RWPE1 (cell line): ENCODE data around the gene LDLRAD4.

Experiments
- CTCF ChIA-PET: fragments of 350-600 bp; sonication (Branson Sonifier 250); formaldehyde crosslinking; extraction: SDS; loops from one replicate; lab custom pipeline; 2021; lab: Yijun Ruan, JAX
- POLR2A ChIA-PET: fragments of 400-600 bp; formaldehyde crosslinking; extraction: SDS; loops from one replicate; lab custom pipeline; 2020; ENCODE audit warnings: antibody characterized with exemption; ENCODE audit not compliant: low non-redundant PET; lab: Yijun Ruan, JAX
- DNase-seq: peaks from one replicate; pipeline ENCODE4 v3.0.0; 2012; ENCODE audit warnings: low spot score
- H3K27ac ChIP-seq: fragments of 450-650 bp; 2 replicates; pipeline ENCODE4 v1.5.1; 2017
- CTCF ChIP-seq: fragments of 450-650 bp; conservative IDR thresholded peaks from 2 replicates; pipeline ENCODE4 v1.5.1; 2017; ENCODE audit warnings: low read depth, mild to moderate bottlenecking

The LDLRAD4 gene

DNA sequence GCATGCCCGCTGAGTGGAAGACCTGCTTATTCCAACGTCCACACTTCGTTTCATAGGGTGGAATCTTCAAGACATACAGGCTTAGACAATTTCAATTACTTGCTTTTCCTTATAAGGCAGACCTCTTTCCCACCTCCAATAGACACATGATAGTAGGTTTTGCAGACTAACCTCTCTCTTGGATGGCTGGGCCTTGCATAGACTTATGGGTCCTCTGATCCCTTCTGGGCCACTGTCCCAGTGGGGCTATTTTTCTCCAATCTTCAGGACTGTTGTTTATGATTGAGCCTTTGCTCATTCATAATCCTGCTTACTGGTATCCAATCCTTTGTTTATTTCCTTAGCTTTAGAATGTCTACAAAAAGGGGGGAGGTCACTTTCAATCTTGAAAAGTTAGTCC lies 368.9 kb downstream of the LDLRAD4 start:
- no peak for TF ChIP-seq CTCF
- no peak for DNase-seq
- ChIA-PET CTCF (no interaction called here), POLR2A (no interaction called here)
- H3K27ac ChIP-seq, result no peak overlapping the region

- DNase-seq, result no peak
- ChIA-PET CTCF (no interaction called here), POLR2A (no interaction called here)
- TF ChIP-seq CTCF, result no peak
- no peak overlapping the region for H3K27ac ChIP-seq
Measured at GRCh38 chr18:13587937-13588336, 369.4 kb downstream of the LDLRAD4 start.

GRCh38 chr18:13589316-13589715 lies 370.8 kb downstream of the LDLRAD4 start:
- POLR2A ChIA-PET, result no interaction called here
- CTCF ChIA-PET, result no interaction called here
- H3K27ac ChIP-seq, result no peak overlapping the region
- DNase-seq, result no peak
- no peak for TF ChIP-seq CTCF

GRCh38 chr18:13589943-13590342 lies 371.4 kb downstream of the LDLRAD4 start:
- ChIA-PET CTCF (no interaction called here), POLR2A (no interaction called here)
- DNase-seq, result no peak
- no peak for TF ChIP-seq CTCF
- no peak overlapping the region for H3K27ac ChIP-seq

GRCh38 chr18:13592246-13592645 lies 373.7 kb downstream of the LDLRAD4 start:
- TF ChIP-seq CTCF, result no peak
- H3K27ac ChIP-seq, result no peak overlapping the region
- ChIA-PET POLR2A (no interaction called here), CTCF (no interaction called here)
- no peak for DNase-seq

DNA sequence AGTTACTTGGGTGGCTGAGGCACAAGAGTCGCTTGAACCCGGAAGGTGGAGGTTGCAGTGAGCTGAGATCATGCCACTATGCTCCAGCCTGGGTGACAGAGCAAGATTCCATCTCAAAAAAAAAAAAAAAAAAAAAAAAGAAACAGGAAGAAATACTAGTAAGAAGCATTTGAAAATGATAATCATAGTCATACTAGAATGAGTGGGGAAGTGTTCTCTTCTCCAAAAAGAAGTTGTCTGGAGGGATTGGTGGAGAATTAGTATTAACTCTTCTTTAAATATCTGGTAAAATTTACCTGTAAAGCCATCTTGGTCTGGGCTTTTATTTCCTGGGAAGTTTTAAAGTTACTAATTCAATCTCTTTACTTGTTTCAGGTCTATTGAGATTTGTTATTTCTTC lies 376.0 kb downstream of the LDLRAD4 start:
- CTCF ChIA-PET, result no interaction called here
- POLR2A ChIA-PET, result no interaction called here
- TF ChIP-seq CTCF, result no peak
- no peak overlapping the region for H3K27ac ChIP-seq
- DNase-seq, result no peak

DNA sequence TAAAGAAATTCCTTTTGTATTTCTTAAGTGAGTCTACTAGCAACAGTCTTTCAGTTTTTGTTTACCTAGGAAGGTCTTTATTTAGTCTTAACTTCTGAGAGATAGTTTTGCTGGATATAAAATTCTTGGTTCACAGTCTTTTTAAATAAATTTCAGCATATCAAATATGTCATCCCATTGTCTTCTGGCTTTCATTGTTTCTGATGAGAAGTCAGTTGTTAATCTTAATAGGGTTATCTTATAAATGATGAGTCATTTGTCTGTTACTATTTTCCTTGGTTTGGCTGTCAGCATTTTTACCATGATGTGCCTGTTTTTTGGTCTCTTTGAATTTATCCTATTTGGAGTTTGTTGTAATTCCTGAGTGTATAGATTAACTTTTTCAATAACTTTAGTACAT lies 378.5 kb downstream of the LDLRAD4 start:
- ChIA-PET CTCF (no interaction called here), POLR2A (no interaction called here)
- TF ChIP-seq CTCF, result no peak
- DNase-seq, result no peak
- H3K27ac ChIP-seq, result no peak overlapping the region
